Right renal cortex interstitium (tissue), 3 donors: ENCODE data around the gene SRRM2. TPM values are rescaled to one million over a fixed set of nuclear protein-coding genes. Genes with fewer than 3 reads are reported as not detected.

Experiments used
- DNase-seq, 3 donors: peaks; one replicate each; pipeline ENCODE4 v3.0.0-alpha.2; 2013; ENCODE audit warnings: low read depth in 3 of 3, low spot score in 2 of 3
- polyA plus RNA-seq, 3 donors: library from polyadenylated mRNA; unstranded; fragments of 120-200 nt; gene quantifications; one replicate each; pipeline ENCODE4 v1.2.1, GENCODE V29; 2013; ENCODE audit not compliant: insufficient read length in 3 of 3

Gene SRRM2
- polyA plus RNA-seq, 3 donors, result 383 to 548 (median 392) TPM

DNA sequence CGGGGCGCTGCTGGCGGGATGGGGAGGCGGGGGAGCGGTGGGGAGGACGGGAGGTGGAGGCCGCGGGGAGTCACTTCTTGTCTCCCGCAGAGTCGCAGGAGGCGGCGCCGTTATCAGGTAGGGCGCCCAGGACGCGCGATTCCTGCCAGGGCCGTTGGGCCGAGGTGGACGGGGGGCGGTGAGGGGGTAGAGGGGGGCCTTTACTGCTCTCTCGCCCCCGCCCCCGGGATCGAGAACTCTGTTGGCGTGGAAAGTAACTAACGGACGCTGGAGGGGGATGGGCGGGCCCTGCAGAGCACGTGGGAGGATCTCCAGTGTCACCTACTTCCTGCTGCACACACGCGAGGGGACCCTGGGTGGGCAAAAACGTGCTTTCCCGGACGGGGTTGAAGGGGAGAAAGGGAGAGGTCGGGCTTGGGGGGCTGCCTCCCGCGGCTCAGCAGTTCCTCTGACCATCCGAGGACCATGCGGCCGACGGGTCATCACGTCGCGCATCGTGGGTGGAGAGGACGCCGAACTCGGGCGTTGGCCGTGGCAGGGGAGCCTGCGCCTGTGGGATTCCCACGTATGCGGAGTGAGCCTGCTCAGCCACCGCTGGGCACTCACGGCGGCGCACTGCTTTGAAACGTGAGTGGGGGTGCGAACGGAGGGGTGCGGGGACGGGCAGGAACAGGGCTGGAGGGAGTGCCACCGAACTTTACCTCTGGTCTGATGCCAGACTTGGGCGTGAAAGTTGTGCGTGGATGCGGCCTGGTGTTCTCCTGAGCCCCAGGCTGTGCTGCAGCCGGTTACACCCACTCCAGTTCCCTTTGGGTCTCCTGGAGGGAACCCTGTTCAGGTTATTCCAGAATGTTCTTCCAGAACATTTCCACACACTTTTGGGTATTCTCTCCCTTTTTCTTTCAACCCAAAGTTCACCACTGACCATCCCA is 65.2 kb downstream of the SRRM2 start:
- no peak for DNase-seq

DNA sequence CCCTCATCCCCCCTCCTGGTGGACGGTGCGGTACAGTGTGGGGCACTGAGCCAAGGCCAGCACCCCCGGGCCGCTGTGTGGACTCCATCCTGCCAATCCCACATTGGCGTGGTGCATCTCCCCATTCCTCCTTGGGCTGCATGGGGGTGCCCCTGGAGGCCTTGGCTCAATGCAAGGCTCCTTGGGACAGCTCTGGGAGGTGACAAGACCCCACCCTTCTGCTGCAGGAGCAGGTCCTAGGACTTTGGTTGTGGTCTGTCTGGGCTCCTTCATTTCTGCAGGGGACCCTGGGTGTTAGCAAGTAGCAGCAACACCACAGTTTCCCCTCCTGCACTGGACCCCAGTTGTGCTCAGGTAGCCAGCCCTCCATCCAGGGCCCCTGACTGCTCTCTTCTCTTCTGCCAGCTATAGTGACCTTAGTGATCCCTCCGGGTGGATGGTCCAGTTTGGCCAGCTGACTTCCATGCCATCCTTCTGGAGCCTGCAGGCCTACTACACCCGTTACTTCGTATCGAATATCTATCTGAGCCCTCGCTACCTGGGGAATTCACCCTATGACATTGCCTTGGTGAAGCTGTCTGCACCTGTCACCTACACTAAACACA is 65.9 kb downstream of the SRRM2 start:
- no peak for DNase-seq

DNA sequence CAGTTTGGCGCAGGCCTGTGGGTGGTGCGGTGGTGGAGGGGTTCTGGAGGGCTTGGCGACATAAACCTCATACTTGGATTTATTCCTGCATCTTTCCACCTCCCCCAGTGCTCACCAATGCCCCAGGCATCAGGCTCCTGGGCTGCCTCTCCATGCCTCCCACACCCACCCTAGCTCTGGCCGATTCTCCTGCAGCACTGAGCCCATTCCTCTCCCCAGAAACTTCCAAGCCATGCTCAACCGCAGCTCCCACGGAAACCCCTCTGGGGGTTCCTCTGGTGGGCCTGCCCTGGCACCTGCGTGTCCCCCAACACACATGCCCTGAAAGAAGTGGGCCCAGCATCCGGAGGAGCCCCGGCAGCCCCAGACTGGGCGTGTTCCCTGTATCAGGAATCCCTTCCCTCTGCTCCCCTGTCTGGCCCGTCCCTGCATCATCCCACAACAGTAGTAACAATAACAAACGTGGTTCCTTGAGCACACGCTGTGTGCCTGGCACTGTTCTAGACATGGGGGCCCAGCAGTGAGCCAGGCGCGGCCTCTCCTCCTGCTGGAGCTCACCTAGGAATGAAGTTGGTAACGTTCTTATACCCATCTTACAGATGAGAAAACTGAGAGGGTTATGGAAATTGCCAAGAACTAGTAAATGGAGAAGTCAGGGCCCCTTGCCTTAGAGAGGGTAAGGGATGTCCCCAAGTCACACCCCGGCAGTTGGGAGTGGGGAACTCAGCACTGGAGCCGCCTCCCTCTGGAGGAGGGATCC is 66.9 kb downstream of the SRRM2 start:
- no peak for DNase-seq

DNA sequence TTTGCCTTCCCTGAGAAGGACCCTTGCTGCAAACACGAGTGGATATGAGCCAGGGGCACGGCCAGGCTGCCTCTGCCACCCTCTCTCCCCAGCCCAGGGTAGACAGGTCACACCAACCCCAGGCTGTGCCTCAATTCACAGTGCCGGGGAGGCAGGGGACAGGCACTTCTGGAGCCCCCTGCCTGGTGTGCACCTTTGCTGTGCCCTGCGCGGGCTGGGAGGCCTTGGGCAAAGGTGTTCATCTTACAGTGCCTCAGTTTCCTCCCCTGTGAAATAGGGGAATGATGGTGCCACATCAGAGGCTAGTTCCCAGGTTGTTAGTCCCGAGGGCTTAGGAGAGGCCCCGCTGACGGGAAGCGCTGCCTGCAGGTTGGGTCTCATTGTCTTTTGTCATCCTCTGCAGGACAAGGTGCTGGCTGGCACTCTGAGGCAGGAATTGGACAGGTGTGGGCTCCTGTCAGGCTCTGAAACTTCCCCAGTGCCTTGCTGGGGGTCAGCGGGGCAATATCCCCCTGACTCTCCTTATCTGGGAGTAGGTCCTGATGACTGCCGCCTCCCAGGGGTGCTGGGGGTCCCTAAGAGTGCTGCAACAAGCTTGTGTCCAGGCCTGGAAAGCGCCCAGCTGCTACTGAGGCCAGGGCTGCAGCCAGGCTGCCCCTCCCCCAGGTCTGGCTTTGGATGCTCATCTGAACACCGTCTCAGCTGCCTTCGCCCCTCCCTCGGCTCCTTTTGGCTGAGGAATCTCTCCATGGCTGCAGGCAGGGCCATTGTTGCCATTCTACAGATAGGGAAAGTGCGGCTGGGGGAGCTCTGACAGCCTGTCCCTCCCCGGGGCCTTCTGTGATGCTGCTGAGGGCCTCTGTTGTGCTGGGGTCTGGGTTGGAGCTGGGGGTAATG is 67.7 kb downstream of the SRRM2 start:
- no peak for DNase-seq

Other genes starting within 250 kb of the SRRM2 start
- 100 to 1,000 TPM; 139 to 187 (median 148) TPM for gene ATP6V0C, start 238.7 kb upstream of the SRRM2 start, polyA plus RNA-seq
- gene AMDHD2, start 232.3 kb upstream of the SRRM2 start, polyA plus RNA-seq, result 10 to 100 TPM; 18.6 to 24.0 (median 21.7) TPM
- gene CEMP1, start 221.2 kb upstream of the SRRM2 start, polyA plus RNA-seq, result 1 to 10 TPM; 2.2 to 3.7 (median 2.5) TPM
- 10 to 100 TPM; 49.6 to 60.8 (median 51.2) TPM for gene PDPK1, start 214.6 kb upstream of the SRRM2 start, polyA plus RNA-seq
- 10 to 100 TPM; 23.7 to 25.6 (median 24.2) TPM for gene KCTD5, start 70.1 kb upstream of the SRRM2 start, polyA plus RNA-seq
- gene PRSS27, start 32.4 kb upstream of the SRRM2 start, polyA plus RNA-seq, result 1 to 10 TPM; 1.2 to 1.7 (median 1.2) TPM
- gene ELOB, start 24.6 kb downstream of the SRRM2 start, polyA plus RNA-seq, result 100 to 1,000 TPM; 199 to 241 (median 210) TPM
- under 1 TPM in 2 of 3 donors, not detected in 1; 0.33 to 0.61 TPM for gene PRSS33, start 34.9 kb downstream of the SRRM2 start, polyA plus RNA-seq
- not detected for gene PRSS41, start 45.8 kb downstream of the SRRM2 start, polyA plus RNA-seq
- under 1 TPM in 2 of 3 donors, not detected in 1; 0.19 to 0.43 TPM for gene PRSS21, start 64.6 kb downstream of the SRRM2 start, polyA plus RNA-seq
- under 1 TPM; 0.31 to 0.60 (median 0.32) TPM for gene ZG16B, start 77.7 kb downstream of the SRRM2 start, polyA plus RNA-seq
- 1 to 10 TPM; 6.8 to 7.4 (median 7.0) TPM for gene PRSS22, start 105.5 kb downstream of the SRRM2 start, polyA plus RNA-seq
- gene FLYWCH2, start 130.6 kb downstream of the SRRM2 start, polyA plus RNA-seq, result 10 to 100 TPM; 18.8 to 20.7 (median 19.4) TPM
- gene FLYWCH1, start 159.3 kb downstream of the SRRM2 start, polyA plus RNA-seq, result 10 to 100 TPM; 13.1 to 16.3 (median 14.6) TPM
- gene KREMEN2, start 211.6 kb downstream of the SRRM2 start, polyA plus RNA-seq, result 1 to 10 TPM in 2 of 3 donors, under 1 TPM in 1; 1.00 to 1.4 (median 1.1) TPM
- gene PAQR4, start 216.7 kb downstream of the SRRM2 start, polyA plus RNA-seq, result 1 to 10 TPM; 7.5 to 8.5 (median 8.1) TPM
- gene PKMYT1, start 227.8 kb downstream of the SRRM2 start, polyA plus RNA-seq, result 10 to 100 TPM; 11.3 to 12.5 (median 11.4) TPM